ENCODE results near the gene DNAAF1. TPM values are rescaled to one million over a fixed set of nuclear protein-coding genes. Genes with fewer than 3 reads are reported as not detected.

DNAAF1 gene
- total and polyA plus RNA-seq, 2 experiments from 2014 or later: 0.42 TPM

- H3K27me3 Mint-ChIP-seq (ENCODE audit: insufficient read depth, low read depth, poor library complexity): peaks cover 2% of the 10 kb centered on the region
- H2AFZ ChIP-seq: no peak overlapping the region
- H3K4me2 ChIP-seq: no peak overlapping the region
- DNase-seq (ENCODE audit: low spot score) (no peak), ATAC-seq (no peak)
- TF ChIP-seq CREB1 (CRISPR knock-in tag; IDR thresholded peaks at IDR 0.05; ENCODE audit: low read depth) (no peak), ZNF462 (CRISPR knock-in tag; IDR thresholded peaks at IDR 0.05) (no peak), JUNB (IDR thresholded peaks at IDR 0.05; ENCODE audit: unreplicated experiment) (no peak), POLR2AphosphoS5 (IDR thresholded peaks at IDR 0.05; ENCODE audit: low read depth) (no peak), EZH2phosphoT487 (IDR thresholded peaks at IDR 0.05; ENCODE audit: unreplicated experiment) (no peak), NANOG (IDR thresholded peaks at IDR 0.05; ENCODE audit: borderline replicate concordance) (no peak), STAT1 (IDR thresholded peaks at IDR 0.05; ENCODE audit: unreplicated experiment) (no peak), ZNF114 (CRISPR knock-in tag; IDR thresholded peaks at IDR 0.05) (no peak), EZH2 (IDR thresholded peaks at IDR 0.05; ENCODE audit: low read depth, unreplicated experiment) (no peak), ZNF331 (CRISPR knock-in tag; IDR thresholded peaks at IDR 0.05; ENCODE audit: low read depth) (no peak)
- TF ChIP-seq, protein P1, sequence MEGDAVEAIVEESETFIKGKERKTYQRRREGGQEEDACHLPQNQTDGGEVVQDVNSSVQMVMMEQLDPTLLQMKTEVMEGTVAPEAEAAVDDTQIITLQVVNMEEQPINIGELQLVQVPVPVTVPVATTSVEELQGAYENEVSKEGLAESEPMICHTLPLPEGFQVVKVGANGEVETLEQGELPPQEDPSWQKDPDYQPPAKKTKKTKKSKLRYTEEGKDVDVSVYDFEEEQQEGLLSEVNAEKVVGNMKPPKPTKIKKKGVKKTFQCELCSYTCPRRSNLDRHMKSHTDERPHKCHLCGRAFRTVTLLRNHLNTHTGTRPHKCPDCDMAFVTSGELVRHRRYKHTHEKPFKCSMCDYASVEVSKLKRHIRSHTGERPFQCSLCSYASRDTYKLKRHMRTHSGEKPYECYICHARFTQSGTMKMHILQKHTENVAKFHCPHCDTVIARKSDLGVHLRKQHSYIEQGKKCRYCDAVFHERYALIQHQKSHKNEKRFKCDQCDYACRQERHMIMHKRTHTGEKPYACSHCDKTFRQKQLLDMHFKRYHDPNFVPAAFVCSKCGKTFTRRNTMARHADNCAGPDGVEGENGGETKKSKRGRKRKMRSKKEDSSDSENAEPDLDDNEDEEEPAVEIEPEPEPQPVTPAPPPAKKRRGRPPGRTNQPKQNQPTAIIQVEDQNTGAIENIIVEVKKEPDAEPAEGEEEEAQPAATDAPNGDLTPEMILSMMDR (conservative IDR thresholded peaks at IDR 0.05; ENCODE audit: low read depth in 2 of 2): no peak
- TF ChIP-seq, protein P2, sequence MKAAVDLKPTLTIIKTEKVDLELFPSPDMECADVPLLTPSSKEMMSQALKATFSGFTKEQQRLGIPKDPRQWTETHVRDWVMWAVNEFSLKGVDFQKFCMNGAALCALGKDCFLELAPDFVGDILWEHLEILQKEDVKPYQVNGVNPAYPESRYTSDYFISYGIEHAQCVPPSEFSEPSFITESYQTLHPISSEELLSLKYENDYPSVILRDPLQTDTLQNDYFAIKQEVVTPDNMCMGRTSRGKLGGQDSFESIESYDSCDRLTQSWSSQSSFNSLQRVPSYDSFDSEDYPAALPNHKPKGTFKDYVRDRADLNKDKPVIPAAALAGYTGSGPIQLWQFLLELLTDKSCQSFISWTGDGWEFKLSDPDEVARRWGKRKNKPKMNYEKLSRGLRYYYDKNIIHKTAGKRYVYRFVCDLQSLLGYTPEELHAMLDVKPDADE (IDR thresholded peaks at IDR 0.05): no peak
- TF ChIP-seq, protein P3, sequence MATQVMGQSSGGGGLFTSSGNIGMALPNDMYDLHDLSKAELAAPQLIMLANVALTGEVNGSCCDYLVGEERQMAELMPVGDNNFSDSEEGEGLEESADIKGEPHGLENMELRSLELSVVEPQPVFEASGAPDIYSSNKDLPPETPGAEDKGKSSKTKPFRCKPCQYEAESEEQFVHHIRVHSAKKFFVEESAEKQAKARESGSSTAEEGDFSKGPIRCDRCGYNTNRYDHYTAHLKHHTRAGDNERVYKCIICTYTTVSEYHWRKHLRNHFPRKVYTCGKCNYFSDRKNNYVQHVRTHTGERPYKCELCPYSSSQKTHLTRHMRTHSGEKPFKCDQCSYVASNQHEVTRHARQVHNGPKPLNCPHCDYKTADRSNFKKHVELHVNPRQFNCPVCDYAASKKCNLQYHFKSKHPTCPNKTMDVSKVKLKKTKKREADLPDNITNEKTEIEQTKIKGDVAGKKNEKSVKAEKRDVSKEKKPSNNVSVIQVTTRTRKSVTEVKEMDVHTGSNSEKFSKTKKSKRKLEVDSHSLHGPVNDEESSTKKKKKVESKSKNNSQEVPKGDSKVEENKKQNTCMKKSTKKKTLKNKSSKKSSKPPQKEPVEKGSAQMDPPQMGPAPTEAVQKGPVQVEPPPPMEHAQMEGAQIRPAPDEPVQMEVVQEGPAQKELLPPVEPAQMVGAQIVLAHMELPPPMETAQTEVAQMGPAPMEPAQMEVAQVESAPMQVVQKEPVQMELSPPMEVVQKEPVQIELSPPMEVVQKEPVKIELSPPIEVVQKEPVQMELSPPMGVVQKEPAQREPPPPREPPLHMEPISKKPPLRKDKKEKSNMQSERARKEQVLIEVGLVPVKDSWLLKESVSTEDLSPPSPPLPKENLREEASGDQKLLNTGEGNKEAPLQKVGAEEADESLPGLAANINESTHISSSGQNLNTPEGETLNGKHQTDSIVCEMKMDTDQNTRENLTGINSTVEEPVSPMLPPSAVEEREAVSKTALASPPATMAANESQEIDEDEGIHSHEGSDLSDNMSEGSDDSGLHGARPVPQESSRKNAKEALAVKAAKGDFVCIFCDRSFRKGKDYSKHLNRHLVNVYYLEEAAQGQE (IDR thresholded peaks at IDR 0.05; ENCODE audit: unreplicated experiment): no peak
- no peak overlapping the region for H3K27ac ChIP-seq (ENCODE audit: low read depth)
- H3K4me3 Mint-ChIP-seq: no peak overlapping the region
- H3K36me3 ChIP-seq (ENCODE audit: insufficient read depth): peaks cover 10% of the 10 kb centered on the region
- no peaks in the 10 kb centered on the region for H3F3A ChIP-seq (replicated peaks; ENCODE audit: low read depth)
- peaks cover 6% of the 10 kb centered on the region for H3K79me2 ChIP-seq (replicated peaks; ENCODE audit: insufficient read depth)
- peaks cover 4% of the 10 kb centered on the region; the same call in 1 of the 2 replicates for H4K20me1 ChIP-seq (replicated peaks; ENCODE audit: insufficient read depth)
- no peak overlapping the region for H3K4me3 ChIP-seq
- no peak overlapping the region for H3K27ac Mint-ChIP-seq
- H3K9me2 ChIP-seq (ENCODE audit: insufficient read depth): no peaks in the 10 kb centered on the region
- no peaks in the 10 kb centered on the region for H3K4me1 Mint-ChIP-seq
- no peaks in the 10 kb centered on the region for H3K27me3 ChIP-seq (ENCODE audit: insufficient read depth)
- H3K4me1 ChIP-seq (ENCODE audit: insufficient read depth): no peaks in the 10 kb centered on the region
- no peaks in the 10 kb centered on the region for H3K9me3 Mint-ChIP-seq
- H3K36me3 Mint-ChIP-seq (ENCODE audit: low read depth): peaks cover 52% of the 10 kb centered on the region
Observed at GRCh38 chr16:84095466-84095865, 49.6 kb upstream of the DNAAF1 start.
